ENCODE data around the gene INSIG1. TPM values are rescaled to one million over a fixed set of nuclear protein-coding genes. Genes with fewer than 3 reads are reported as not detected.

Gene INSIG1
- total and polyA plus RNA-seq, 2 donors (not counting 3 experiments of a cell fraction or from before 2014, with no cell fraction given): 79.3 to 102 TPM

DNA sequence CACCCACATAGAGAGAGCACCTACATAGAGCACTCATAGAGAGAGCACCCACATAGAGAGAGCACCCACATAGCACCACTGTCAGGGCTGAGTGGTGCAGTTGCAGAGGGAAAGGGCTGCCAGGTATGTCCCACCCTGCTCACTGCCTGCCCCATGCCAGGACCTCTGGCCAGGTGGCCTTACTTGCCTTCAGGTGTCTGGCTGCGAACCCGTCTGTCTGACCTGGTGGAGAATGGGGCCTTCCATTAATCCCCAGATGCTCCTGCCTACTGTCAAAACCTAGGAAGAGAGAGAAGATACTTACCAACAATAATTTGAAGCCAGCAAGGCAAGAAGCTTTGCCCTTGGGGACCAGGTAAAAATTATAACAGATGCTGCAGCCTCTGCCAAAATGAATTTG lies 51.1 kb downstream of the INSIG1 start:
- Histone ChIP-seq H3K36me3 (ENCODE audit: control insufficient read depth in 2 of 2, extremely low read depth in 1 of 2, insufficient read depth in 2 of 2, low read length in 2 of 2) (no peaks in the 10 kb centered on the region), H3K9me3 (replicated peaks; ENCODE audit: control insufficient read depth, insufficient read depth, low read length) (no peaks in the 10 kb centered on the region), H3K4me2 (ENCODE audit: insufficient read depth, low read length) (no peak overlapping the region), H3K9me1 (replicated peaks; ENCODE audit: control insufficient read depth, extremely low read depth, insufficient read depth, low read length) (no peaks in the 10 kb centered on the region), H3K79me2 (ENCODE audit: control insufficient read depth, insufficient read depth, low read length) (no peaks in the 10 kb centered on the region), H3K9ac (replicated peaks; ENCODE audit: extremely low read depth, insufficient read depth, low read length) (no peak overlapping the region), H3K4me3 (replicated peaks in 1 of 3; ENCODE audit: insufficient read depth in 1 of 3, low read depth in 1 of 3, low read length in 3 of 3) (no peak overlapping the region), H3K4me1 (ENCODE audit: control insufficient read depth, extremely low read depth, insufficient read depth, low read length) (no peaks in the 10 kb centered on the region), H2AFZ (ENCODE audit: low read depth, low read length) (no peak overlapping the region), H4K20me1 (replicated peaks; ENCODE audit: control insufficient read depth, extremely low read depth, insufficient read depth, low read length) (no peaks in the 10 kb centered on the region), H3K27me3 (ENCODE audit: control insufficient read depth in 2 of 2, insufficient read depth in 2 of 2, low read length in 2 of 2) (no peaks in the 10 kb centered on the region), H3K27ac (ENCODE audit: insufficient read depth, low read depth, low read length) (no peak overlapping the region)
- FAIRE-seq: no peak
- BruUV-seq (replicated peaks): no TSS peak
- POLR2A ChIA-PET: no interaction called here
- dilution Hi-C loops (cut with MboI; ENCODE audit: extremely low pct_ligation_motif_present, low sequenced_read_pairs) (loop anchor here (25.0 kb wide), 1 partner anchor 162 kb away; no protein-coding TSS in a partner anchor), intact Hi-C loops (cut with micrococcal nuclease) (loop anchor here (5.0 kb wide), 1 partner anchor 277 kb away; the partner anchor contains the start of gene HTR5A)
- CTCF ChIA-PET: no interaction called here
- TF ChIP-seq POLR2A (IDR thresholded peaks at IDR 0.05; ENCODE audit: low read depth, low read length): no peak
- no peak for DNase-seq (ENCODE audit: low read depth, low spot score)

- no peak overlapping the region for H3K4me2 ChIP-seq (ENCODE audit: insufficient read depth, low read length)
- no TSS peak for BruUV-seq (replicated peaks)
- DNase-seq (ENCODE audit: low read depth, low spot score): no peak
- no peaks in the 10 kb centered on the region for H3K36me3 ChIP-seq (ENCODE audit: control insufficient read depth in 2 of 2, extremely low read depth in 1 of 2, insufficient read depth in 2 of 2, low read length in 2 of 2)
- TF ChIP-seq GATA2 (IDR thresholded peaks at IDR 0.05; ENCODE audit: insufficient read depth, insufficient read length, low read depth, low read length) (no peak), FOS (IDR thresholded peaks at IDR 0.05; ENCODE audit: borderline replicate concordance, insufficient read depth, low read length) (no peak), JUN (IDR thresholded peaks at IDR 0.05; ENCODE audit: borderline replicate concordance, insufficient read depth, insufficient read length, low read depth) (no peak), POLR2AphosphoS5 (IDR thresholded peaks at IDR 0.05; ENCODE audit: insufficient read depth, low read depth, low read length) (no peak), MAX (IDR thresholded peaks at IDR 0.05; ENCODE audit: insufficient read depth, insufficient read length) (no peak), EZH2 (IDR thresholded peaks at IDR 0.05; ENCODE audit: borderline replicate concordance, low read depth, low read length, severe bottlenecking) (no peak), POLR2A (IDR thresholded peaks at IDR 0.05; ENCODE audit: low read depth, low read length) (no peak), MYC (IDR thresholded peaks at IDR 0.05; ENCODE audit: low read depth, low read length) (no peak)
- TF ChIP-seq, protein P1, sequence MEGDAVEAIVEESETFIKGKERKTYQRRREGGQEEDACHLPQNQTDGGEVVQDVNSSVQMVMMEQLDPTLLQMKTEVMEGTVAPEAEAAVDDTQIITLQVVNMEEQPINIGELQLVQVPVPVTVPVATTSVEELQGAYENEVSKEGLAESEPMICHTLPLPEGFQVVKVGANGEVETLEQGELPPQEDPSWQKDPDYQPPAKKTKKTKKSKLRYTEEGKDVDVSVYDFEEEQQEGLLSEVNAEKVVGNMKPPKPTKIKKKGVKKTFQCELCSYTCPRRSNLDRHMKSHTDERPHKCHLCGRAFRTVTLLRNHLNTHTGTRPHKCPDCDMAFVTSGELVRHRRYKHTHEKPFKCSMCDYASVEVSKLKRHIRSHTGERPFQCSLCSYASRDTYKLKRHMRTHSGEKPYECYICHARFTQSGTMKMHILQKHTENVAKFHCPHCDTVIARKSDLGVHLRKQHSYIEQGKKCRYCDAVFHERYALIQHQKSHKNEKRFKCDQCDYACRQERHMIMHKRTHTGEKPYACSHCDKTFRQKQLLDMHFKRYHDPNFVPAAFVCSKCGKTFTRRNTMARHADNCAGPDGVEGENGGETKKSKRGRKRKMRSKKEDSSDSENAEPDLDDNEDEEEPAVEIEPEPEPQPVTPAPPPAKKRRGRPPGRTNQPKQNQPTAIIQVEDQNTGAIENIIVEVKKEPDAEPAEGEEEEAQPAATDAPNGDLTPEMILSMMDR (IDR thresholded peaks at IDR 0.05; ENCODE audit: extremely low read depth in 1 of 2, insufficient read depth in 1 of 2, low read depth in 1 of 2, low read length in 2 of 2): no peak
- no peaks in the 10 kb centered on the region for H3K9me3 ChIP-seq (replicated peaks; ENCODE audit: control insufficient read depth, insufficient read depth, low read length)
- H3K4me3 ChIP-seq (replicated peaks in 1 of 3; ENCODE audit: insufficient read depth in 1 of 3, low read depth in 1 of 3, low read length in 3 of 3): no peak overlapping the region
- no peaks in the 10 kb centered on the region for H3K9me1 ChIP-seq (replicated peaks; ENCODE audit: control insufficient read depth, extremely low read depth, insufficient read depth, low read length)
- ChIA-PET POLR2A (no interaction called here), CTCF (interaction anchor here (0.9 kb wide), 1 partner anchor 421 kb away, joined by 3 read pairs; no protein-coding TSS in a partner anchor)
- H4K20me1 ChIP-seq (replicated peaks; ENCODE audit: control insufficient read depth, extremely low read depth, insufficient read depth, low read length): no peaks in the 10 kb centered on the region
- no peaks in the 10 kb centered on the region for H3K27me3 ChIP-seq (ENCODE audit: control insufficient read depth in 2 of 2, insufficient read depth in 2 of 2, low read length in 2 of 2)
- intact Hi-C loops (cut with micrococcal nuclease) (loop anchor here (5.0 kb wide), 1 partner anchor 277 kb away; the partner anchor contains the start of gene HTR5A), dilution Hi-C loops (cut with MboI; ENCODE audit: extremely low pct_ligation_motif_present, low sequenced_read_pairs) (loop anchor here (25.0 kb wide), 1 partner anchor 162 kb away; no protein-coding TSS in a partner anchor)
- FAIRE-seq: no peak
- H3K27ac ChIP-seq (ENCODE audit: insufficient read depth, low read depth, low read length): no peak overlapping the region
- no peaks in the 10 kb centered on the region for H3K79me2 ChIP-seq (ENCODE audit: control insufficient read depth, insufficient read depth, low read length)
- H3K4me1 ChIP-seq (ENCODE audit: control insufficient read depth, extremely low read depth, insufficient read depth, low read length): no peaks in the 10 kb centered on the region
- H2AFZ ChIP-seq (ENCODE audit: low read depth, low read length): no peak overlapping the region
- H3K9ac ChIP-seq (replicated peaks; ENCODE audit: extremely low read depth, insufficient read depth, low read length): no peak overlapping the region
These were observed 52.1 kb downstream of the INSIG1 start for GRCh38 chr7:155349601-155350331.
